Tibial artery (tissue), 4 donors: Measurements from ENCODE around the gene LTB4R2.

Experiments
- DNase-seq, 2 donors: peaks; one replicate each; pipeline ENCODE4 v3.0.0-alpha.2; 2019
- H3K27ac ChIP-seq, 2 donors: fragments of 200-600 bp; sonication (generic) in 1 of 2; 1 replicate in 1 of 2; 2 replicates in 1 of 2; pipeline ENCODE4 v1.5.1; 2018 to 2019; ENCODE audit warnings: mild to moderate bottlenecking in 1 of 2
- H3K27me3 ChIP-seq, 2 donors: fragments of 200-600 bp; sonication (generic) in 1 of 2; one replicate each; pipeline versions ENCODE4 v1.5.1 to v1.6.0; 2016 to 2019
- H3K36me3 ChIP-seq, 3 donors: fragments of 200-600 bp; sonication (generic) in 2 of 3; one replicate each; pipeline ENCODE4 v1.5.1; 2016 to 2019; ENCODE audit warnings: mild to moderate bottlenecking in 2 of 3
- H3K4me1 ChIP-seq, 4 donors: fragments of 200-600 bp; sonication (generic) in 2 of 4; 1 replicate in 3 of 4; 2 replicates in 1 of 4; pipeline ENCODE4 v1.5.1; 2016 to 2019
- H3K4me3 ChIP-seq, 2 donors: fragments of 200-600 bp; sonication (generic) in 1 of 2; 1 replicate in 1 of 2; 2 replicates in 1 of 2; pipeline ENCODE4 v1.5.1; 2018 to 2019; ENCODE audit warnings: mild to moderate bottlenecking in 2 of 2
- H3K9me3 ChIP-seq, 3 donors: fragments of 200-600 bp; sonication (generic) in 1 of 3; one replicate each; pipeline ENCODE4 v1.5.1; 2016 to 2019
- intact Hi-C: fragments of 100-400 bp; cut with DNase I; formaldehyde crosslinking; loops from one replicate; pipeline ENCODE4 v1.15.0; 2023; ENCODE audit warnings: low total_unique reads
- TF ChIP-seq, protein P1 (sequence below), 2 experiments: fragments of 200-600 bp in 1 of 2; fragments of 450-650 bp in 1 of 2; IDR thresholded peaks; one replicate each; pipeline ENCODE4 v1.5.1; 2017 to 2019; ENCODE audit warnings: antibody characterized with exemption in 2 of 2, mild to moderate bottlenecking in 1 of 2, moderate library complexity in 1 of 2

LTB4R2 gene

DNA sequence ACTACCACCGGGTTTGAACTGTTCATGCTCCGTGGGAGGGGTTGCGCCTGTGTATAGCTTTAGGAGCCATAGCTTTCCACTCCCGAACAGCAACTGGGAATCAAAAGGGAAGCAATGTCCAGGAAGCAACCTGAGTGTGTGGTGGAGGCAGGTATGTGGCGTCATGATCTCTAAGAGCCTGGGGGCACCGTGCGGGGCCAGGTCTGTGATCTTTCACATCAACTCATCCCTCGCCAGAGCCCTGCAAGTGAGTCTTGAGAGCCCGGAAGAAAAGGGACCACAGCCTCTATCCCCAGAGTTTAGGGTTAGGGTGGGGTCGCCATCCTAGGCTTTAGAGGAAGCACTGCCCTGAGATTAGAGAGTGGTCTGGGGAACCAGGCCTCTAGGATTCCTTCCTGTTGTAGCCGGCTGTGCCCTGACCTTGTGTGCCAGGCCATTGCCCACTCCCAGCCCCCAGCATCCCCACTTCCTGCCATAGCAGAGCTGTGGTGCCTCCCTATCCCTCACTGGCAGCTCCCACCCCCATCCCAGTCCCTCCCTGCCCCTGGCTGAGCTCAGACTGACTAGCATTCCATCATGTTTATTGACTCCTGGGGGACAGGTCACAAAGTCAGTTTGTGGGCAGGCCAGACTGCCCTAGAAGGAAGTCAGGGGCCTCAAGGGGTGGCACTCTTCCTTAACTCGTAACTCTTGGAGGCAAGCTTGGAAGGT lies 25.7 kb downstream of the LTB4R2 start:
- peaks cover 6 to 76% of the 10 kb centered on the region in 2 donors for H3K27me3 ChIP-seq
- H3K4me3 ChIP-seq, result peak overlapping the region; percentile 35 to 44

DNA sequence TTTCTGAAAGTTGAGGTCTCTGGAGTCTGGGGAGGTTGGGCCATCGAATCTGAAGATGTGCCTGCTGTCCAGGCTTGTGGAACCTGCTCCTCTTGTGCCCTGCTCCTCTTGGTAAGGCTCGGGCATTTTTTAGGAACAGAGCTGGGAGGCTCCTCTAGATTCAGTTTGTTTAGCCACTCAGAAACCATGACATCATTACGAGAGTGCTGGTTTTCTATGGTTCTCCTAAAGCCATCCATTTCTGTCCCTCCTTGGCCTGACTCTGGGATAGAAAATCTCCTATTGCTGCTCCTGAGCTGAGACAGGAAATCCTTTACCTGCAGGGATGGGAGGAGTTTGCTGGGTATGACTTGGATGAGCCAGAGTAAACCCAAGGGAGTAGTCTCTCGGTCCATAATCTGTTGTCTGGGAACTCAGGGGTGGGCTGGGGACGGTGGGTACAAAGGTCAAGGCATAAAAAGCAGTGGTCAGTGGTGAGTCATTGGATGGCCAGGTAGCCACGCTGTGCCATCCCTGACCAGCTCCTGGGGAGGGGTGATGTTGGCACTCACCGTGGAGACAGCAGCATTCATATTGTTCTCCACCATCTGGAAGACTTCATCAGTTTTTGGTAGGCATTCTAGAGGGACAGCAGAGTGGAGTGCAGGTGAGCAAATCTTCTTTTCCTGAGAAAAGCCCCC lies 27.3 kb downstream of the LTB4R2 start:
- intact Hi-C loops, result no loop called here
- Histone ChIP-seq H3K4me1 (peaks cover 0 to 36% (median 23%) of the 10 kb centered on the region in 4 donors), H3K36me3 (no peaks in the 10 kb centered on the region), H3K9me3 (no peaks in the 10 kb centered on the region), H3K27me3 (peaks cover 6 to 79% of the 10 kb centered on the region in 2 donors), H3K4me3 (no peak overlapping the region), H3K27ac (no peak overlapping the region)
- TF ChIP-seq, protein P1, sequence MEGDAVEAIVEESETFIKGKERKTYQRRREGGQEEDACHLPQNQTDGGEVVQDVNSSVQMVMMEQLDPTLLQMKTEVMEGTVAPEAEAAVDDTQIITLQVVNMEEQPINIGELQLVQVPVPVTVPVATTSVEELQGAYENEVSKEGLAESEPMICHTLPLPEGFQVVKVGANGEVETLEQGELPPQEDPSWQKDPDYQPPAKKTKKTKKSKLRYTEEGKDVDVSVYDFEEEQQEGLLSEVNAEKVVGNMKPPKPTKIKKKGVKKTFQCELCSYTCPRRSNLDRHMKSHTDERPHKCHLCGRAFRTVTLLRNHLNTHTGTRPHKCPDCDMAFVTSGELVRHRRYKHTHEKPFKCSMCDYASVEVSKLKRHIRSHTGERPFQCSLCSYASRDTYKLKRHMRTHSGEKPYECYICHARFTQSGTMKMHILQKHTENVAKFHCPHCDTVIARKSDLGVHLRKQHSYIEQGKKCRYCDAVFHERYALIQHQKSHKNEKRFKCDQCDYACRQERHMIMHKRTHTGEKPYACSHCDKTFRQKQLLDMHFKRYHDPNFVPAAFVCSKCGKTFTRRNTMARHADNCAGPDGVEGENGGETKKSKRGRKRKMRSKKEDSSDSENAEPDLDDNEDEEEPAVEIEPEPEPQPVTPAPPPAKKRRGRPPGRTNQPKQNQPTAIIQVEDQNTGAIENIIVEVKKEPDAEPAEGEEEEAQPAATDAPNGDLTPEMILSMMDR (IDR thresholded peaks at IDR 0.05), result no peak
- DNase-seq, result no peak

More for the DNA sequence above, 25.7 kb downstream of the LTB4R2 start:
- TF ChIP-seq, protein P1 (IDR thresholded peaks at IDR 0.05), result no peak
- H3K36me3 ChIP-seq, result no peaks in the 10 kb centered on the region
- intact Hi-C loops, result no loop called here
- H3K9me3 ChIP-seq, result no peaks in the 10 kb centered on the region
- DNase-seq, result no peak
- H3K27ac ChIP-seq, result no peak overlapping the region
- peaks cover 0 to 42% (median 28%) of the 10 kb centered on the region in 4 donors for H3K4me1 ChIP-seq

DNA sequence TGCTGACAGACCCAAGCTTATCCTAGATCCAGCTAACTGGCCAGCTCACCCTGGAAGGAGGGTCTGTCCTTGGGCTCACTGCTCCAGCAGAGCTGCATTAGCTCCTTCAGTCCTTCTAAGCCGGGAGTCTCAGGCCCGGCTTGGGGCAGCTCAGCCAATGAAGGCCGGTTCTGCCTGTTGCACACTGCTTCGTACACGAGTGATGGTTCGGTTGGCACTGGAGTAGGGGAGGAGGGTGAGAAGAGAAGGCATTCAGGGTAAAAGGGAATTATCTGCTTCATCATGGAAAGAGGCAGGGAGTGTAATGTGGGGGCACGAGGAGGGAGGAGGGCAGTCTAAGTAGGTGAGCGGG lies 27.9 kb downstream of the LTB4R2 start:
- H3K27ac ChIP-seq, result no peak overlapping the region
- peaks cover 6 to 74% of the 10 kb centered on the region in 2 donors for H3K27me3 ChIP-seq
- no peaks in the 10 kb centered on the region for H3K36me3 ChIP-seq
- intact Hi-C loops, result no loop called here
- no peaks in the 10 kb centered on the region for H3K9me3 ChIP-seq
- no peak overlapping the region for H3K4me3 ChIP-seq
- no peak for DNase-seq
- peaks cover 0 to 30% (median 18%) of the 10 kb centered on the region in 4 donors for H3K4me1 ChIP-seq
- TF ChIP-seq, protein P1 (IDR thresholded peaks at IDR 0.05), result no peak

DNA sequence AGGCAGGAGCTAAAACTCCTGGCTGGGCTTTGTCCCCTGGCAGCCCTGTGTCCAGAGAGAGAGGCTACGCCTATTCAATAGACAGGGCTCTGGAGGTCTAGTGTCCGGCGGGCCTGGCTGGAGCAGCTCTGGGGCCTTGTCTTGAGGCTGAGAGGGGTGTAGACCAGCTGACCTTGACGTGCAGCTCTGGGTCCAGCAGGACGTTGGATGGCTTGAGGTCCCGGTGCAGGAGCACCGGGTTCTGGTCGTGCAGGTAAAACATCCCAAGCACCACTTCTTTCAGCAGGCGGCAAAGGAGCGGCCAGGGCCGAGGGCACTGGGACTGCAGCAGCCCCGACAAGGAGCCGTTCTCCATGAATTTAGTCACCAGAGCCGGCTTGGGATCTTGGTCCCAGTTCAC lies 28.9 kb downstream of the LTB4R2 start:
- TF ChIP-seq, protein P1 (IDR thresholded peaks at IDR 0.05), result no peak
- H3K36me3 ChIP-seq, result no peaks in the 10 kb centered on the region
- peaks cover 0 to 21% (median 11%) of the 10 kb centered on the region in 4 donors for H3K4me1 ChIP-seq
- H3K27me3 ChIP-seq, result peaks cover 6 to 66% of the 10 kb centered on the region in 2 donors
- no peak for DNase-seq
- H3K4me3 ChIP-seq, result peak overlapping the region; percentile 41 to 52
- no peak overlapping the region for H3K27ac ChIP-seq
- intact Hi-C loops, result no loop called here
- no peaks in the 10 kb centered on the region for H3K9me3 ChIP-seq

DNA sequence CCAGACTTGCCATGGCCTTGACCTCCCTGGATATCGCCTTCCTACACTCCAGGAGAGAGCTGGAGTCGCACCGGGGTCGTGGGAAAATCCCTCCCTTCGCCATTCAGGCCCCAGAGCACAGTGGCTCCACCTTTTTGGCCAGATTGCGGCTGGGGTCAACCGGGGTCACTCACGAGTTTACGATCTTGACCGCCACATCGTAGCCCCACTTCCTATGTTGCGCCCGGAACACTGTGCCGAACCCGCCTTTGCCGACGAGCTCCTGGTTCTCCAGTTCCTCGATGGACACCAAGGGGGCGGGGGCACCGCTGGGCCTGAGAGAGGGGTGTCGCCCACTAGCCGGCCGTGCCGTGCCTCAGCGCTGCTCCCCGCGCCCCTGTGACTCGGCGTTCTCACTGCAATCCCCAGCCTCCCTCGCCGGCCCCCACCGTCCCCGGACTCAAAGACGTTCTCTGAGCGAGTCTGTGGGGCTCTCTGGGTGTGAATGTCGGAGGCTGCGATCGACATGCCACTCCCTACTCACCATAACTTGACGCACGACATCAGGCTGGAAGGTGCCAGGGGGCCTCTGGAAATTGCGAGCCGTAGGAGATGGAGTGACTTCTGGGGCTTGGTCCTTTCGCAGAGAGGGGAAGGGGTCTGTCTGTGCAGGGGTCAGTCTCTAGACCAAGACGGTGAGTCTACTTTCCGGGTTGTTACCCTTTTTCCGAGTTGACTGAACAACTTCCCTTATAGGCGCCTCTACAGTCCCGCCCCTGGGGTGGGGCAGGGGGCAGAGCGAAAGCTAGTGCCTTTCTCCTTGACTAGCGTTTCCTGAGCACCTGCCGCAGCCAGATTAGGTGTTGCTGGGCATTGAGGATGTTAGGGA lies 29.6 kb downstream of the LTB4R2 start, which contains the start of gene RIPK3:
TSS of gene RIPK3 (minus strand) at position 708 of the 868 bp plus-strand sequence. CDS start at position 543, 165 bp downstream.
- TF ChIP-seq, protein P1 (IDR thresholded peaks at IDR 0.05), result no peak
- H3K9me3 ChIP-seq, result no peaks in the 10 kb centered on the region
- DNase-seq, result peak in 1 of 2 donors; percentile 51
- H3K27me3 ChIP-seq, result peaks cover 2 to 60% of the 10 kb centered on the region in 2 donors
- peaks cover 0 to 14% (median 5%) of the 10 kb centered on the region in 4 donors for H3K4me1 ChIP-seq
- intact Hi-C loops, result no loop called here
- H3K27ac ChIP-seq, result no peak within 1 kb of the TSS
- no peaks in the 10 kb centered on the region for H3K36me3 ChIP-seq
- H3K4me3 ChIP-seq, result peak within 1 kb of the TSS; percentile 41 to 52
